ENCODE data around the gene IQCH. TPM values are rescaled to one million over a fixed set of nuclear protein-coding genes. Genes with fewer than 3 reads are reported as not detected.

IQCH gene
- total RNA-seq, 4 donors from 2014 or later, result 9.6 to 13.7 (median 11.8) TPM

- Histone ChIP-seq H3K27me3 (no peaks in the 10 kb centered on the region), H3K4me1 (no peaks in the 10 kb centered on the region), H3K9me3 (no peaks in the 10 kb centered on the region), H3K4me3 (replicated peaks in 1 of 3) (no peak overlapping the region), H3K27ac (no peak overlapping the region), H3K36me3 (peaks cover 0 to 10% of the 10 kb centered on the region in 2 donors)
- WGBS, 2 donors, result 90 to 98% methylated on average over 3 of the region's 3 CpGs
- intact Hi-C loops (cut with DNase I), result no loop called here
- no peak for TF ChIP-seq POLR2A (IDR thresholded peaks at IDR 0.05)
- TF ChIP-seq CTCF (IDR thresholded peaks at IDR 0.05), result no peak
- DNase-seq, result no peak
These were observed 260.5 kb downstream of the IQCH start for GRCh38 chr15:67515090-67515489.

- H3K4me3 ChIP-seq (replicated peaks in 1 of 3), result no peak overlapping the region
- WGBS, 2 donors, result 94 to 98% methylated on average over 2 of the region's 2 CpGs
These were observed 261.0 kb downstream of the IQCH start for GRCh38 chr15:67515557-67515956.

GRCh38 chr15:67520321-67521028, 265.9 kb downstream of the IQCH start:
- Histone ChIP-seq H3K27me3 (no peaks in the 10 kb centered on the region), H3K36me3 (no peaks in the 10 kb centered on the region), H3K4me1 (peaks cover 17 to 20% of the 10 kb centered on the region in 2 donors), H3K9me3 (no peaks in the 10 kb centered on the region), H3K4me3 (replicated peaks in 1 of 3) (peak overlapping the region in 2 of 3 donors; percentile 10 to 75), H3K27ac (peak overlapping the region; percentile 94 to 99 (median 99))
- TF ChIP-seq POLR2A (IDR thresholded peaks at IDR 0.05) (no peak), CTCF (IDR thresholded peaks at IDR 0.05) (no peak)
- intact Hi-C loops (cut with DNase I), result loop anchor here (5.0 kb wide), 1 partner anchor 317 kb away; no protein-coding TSS in a partner anchor
- DNase-seq, result no peak
- WGBS, 2 donors, result 16% methylated on average over 21 to 24 of the region's 24 CpGs

More at GRCh38 chr15:67515557-67515956, 261.0 kb downstream of the IQCH start:
- Histone ChIP-seq H3K4me1 (no peaks in the 10 kb centered on the region), H3K36me3 (peaks cover 0 to 10% of the 10 kb centered on the region in 2 donors), H3K9me3 (no peaks in the 10 kb centered on the region), H3K27ac (no peak overlapping the region), H3K27me3 (no peaks in the 10 kb centered on the region)
- intact Hi-C loops (cut with DNase I), result no loop called here
- no peak for TF ChIP-seq CTCF (IDR thresholded peaks at IDR 0.05)
- no peak for TF ChIP-seq POLR2A (IDR thresholded peaks at IDR 0.05)
- DNase-seq, result no peak

GRCh38 chr15:67521029-67521782, 266.6 kb downstream of the IQCH start, which contains the start of gene C15orf61:
Gene C15orf61 (plus strand): TSS chr15:67521131. CDS start chr15:67521249, 118 bp downstream.
- peaks cover 17 to 20% of the 10 kb centered on the region in 2 donors for H3K4me1 ChIP-seq
- intact Hi-C loops (cut with DNase I), result loop anchor here (5.0 kb wide), 1 partner anchor 316 kb away; no protein-coding TSS in a partner anchor
- H3K4me3 ChIP-seq (replicated peaks in 1 of 3), result peak within 1 kb of the TSS; percentile 32 to 75 (median 71)
- H3K27me3 ChIP-seq, result no peaks in the 10 kb centered on the region
- WGBS, 2 donors, result 2 to 4% methylated on average over 10 to 17 of the region's 94 CpGs
- no peaks in the 10 kb centered on the region for H3K36me3 ChIP-seq
- DNase-seq, result peak; percentile 93 to 95
- H3K27ac ChIP-seq, result peak within 1 kb of the TSS; percentile 94 to 99 (median 99)
- TF ChIP-seq CTCF (IDR thresholded peaks at IDR 0.05) (no peak), POLR2A (IDR thresholded peaks at IDR 0.05) (peak; percentile 62 to 85)
- no peaks in the 10 kb centered on the region for H3K9me3 ChIP-seq

Data from thyroid gland (tissue), 4 donors.